Activated CD4-positive, alpha-beta T cell treated with anti-CD3 and anti-CD28 coated beads, Interleukin-2, amount 50 U/mL, for 1 hour (primary cell): ENCODE data around the gene SYTL3.
"Not testable (repeated sequence)": the region's sequence is repeated elsewhere in the genome, so short reads cannot be mapped to it uniquely, and the experiment has no call there.

Experiments used
- DNase-seq: peaks from one replicate; pipeline ENCODE4 v3.0.0-alpha.2; 2020

Gene SYTL3

GRCh38 chr6:158622545-158623190 is 27.2 kb upstream of the SYTL3 start:
- no peak for DNase-seq

DNA sequence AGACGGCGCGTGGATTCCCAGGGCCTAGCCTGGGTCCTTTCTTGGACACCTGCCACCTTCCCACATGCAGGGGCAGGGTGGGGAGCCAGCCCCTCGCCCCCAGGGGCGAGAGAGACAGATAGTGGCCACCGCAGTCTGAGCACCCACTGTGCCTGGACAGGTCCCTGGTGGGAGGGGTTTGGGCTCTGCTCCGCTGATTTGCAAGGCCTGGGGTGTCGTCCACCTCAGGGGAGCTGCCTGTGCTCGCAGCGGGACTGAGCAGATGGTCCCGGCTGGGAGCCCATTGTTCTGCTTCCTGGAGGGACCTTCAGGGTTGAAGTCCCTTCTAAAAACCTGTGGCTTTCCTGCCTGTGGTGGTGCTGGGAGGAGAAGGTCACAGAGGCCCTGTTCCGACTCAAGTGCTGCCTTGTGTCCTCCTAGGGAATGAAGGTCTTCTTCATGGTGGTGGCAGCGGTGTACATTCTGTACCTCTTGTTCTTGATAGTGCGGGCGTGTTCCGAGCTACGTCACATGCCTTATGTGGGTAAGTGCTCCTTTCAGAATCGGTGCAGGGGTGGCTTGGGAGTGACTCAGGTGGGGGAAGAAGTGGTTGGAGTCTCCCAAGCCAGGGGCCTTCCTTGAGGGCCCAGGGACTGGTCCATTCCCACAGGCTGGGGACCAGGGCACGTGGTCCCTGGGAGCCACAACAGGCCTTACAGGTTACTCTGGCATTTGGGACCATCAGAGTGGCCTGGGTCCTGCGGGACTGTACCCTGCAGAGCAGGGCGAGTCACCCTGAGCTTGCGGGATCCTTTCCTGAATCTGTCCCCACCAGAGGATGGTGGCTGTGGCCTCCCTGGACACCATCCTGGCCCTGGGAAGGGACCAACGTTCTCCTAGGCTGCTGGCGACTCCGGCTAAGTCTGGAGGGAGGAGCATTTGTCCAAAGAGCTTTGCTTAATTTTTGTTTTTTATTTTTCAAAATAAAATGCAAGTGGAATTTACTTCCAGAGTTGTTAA is 24.9 kb upstream of the SYTL3 start:
- DNase-seq = no peak

DNA sequence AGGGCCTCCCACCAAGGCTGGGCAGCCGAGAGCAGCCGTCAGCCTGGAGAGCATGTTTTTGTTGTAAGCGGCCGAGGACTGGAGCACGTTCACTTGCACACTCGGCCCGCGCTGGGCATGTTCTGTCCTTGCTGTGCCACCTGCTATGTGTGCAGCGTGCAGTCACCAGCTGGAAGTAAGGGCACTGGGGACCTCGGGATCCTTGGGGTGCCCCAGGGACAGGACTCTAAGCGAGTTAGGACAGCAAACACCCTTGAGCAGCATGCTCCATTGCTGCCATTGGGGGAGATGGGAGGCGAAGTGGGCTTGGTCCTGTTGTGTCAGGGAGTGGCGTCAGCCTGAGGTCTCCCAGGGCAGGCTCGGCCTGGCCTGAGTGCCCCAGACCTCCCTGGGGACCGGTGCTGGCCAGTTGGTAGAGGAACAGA is 24.0 kb upstream of the SYTL3 start:
- DNase-seq = no peak

GRCh38 chr6:158626360-158627167 is 23.3 kb upstream of the SYTL3 start:
- DNase-seq = no peak

GRCh38 chr6:158627168-158627939 is 22.5 kb upstream of the SYTL3 start:
- no peak for DNase-seq

- DNase-seq = no peak
Observed at GRCh38 chr6:158627940-158628211, 22.0 kb upstream of the SYTL3 start.

DNA sequence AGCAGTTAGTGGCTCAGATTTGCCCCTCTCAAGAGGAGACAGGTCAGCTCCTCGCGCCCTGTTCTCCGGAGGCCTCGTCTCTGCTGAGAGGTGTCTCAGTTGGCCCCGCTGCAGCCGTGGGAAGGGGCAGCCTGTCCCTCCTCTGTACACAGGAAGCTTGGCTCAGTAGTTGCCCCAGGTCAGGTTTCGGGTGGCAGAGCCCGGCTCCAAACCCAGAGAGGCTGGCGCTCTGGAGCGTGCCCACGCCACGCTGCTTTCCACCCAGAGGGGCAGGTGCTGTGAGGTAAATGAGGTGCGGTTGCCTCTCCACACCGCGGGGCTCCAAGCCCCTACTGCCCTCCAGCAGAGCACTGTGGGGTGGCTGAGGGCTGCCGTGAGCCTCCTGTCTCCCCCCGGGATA is 21.3 kb upstream of the SYTL3 start:
- DNase-seq = no peak

DNA sequence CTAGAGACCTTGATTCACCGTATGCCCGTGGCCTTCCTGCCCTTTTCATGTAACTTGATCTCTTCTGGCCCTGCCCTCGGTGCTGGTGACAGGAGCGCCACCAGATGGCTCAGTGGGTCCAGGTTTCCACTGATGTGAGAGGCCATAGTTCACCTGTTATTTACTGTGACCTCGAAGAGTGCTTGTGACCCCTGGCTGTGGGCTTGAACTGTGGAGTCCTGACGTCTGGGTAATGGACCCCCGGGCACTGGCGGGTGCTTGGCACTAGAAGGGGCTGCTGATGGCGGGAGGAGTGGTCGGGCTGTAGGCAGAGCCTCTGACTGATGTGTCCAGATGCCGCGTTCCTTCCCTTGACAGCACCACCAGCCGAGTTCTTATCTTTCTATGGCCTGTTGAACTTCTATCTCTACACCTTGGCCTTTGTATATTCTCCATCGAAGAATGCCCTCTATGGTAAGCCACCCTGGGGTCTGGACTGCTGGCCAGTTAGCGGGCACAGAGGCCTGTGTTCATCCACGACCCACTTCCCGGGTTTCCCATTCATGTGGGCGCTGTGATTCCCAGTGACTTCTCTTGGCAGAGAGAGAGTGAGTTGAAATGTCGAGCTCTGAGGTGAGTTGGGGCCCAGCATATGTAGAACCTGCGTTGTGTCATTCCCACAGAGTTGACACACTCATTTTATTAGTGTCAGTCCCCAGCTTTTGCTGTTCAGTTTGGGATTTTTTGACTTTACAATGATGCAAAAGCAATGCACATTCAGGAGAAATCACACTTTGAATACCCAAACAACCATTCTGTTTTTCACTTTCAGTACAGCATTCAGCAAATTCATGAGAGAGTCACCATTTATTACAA is 20.3 kb upstream of the SYTL3 start:
- DNase-seq = peak; percentile 45

- no peak for DNase-seq
Observed at GRCh38 chr6:158630938-158631616, 18.8 kb upstream of the SYTL3 start.

DNA sequence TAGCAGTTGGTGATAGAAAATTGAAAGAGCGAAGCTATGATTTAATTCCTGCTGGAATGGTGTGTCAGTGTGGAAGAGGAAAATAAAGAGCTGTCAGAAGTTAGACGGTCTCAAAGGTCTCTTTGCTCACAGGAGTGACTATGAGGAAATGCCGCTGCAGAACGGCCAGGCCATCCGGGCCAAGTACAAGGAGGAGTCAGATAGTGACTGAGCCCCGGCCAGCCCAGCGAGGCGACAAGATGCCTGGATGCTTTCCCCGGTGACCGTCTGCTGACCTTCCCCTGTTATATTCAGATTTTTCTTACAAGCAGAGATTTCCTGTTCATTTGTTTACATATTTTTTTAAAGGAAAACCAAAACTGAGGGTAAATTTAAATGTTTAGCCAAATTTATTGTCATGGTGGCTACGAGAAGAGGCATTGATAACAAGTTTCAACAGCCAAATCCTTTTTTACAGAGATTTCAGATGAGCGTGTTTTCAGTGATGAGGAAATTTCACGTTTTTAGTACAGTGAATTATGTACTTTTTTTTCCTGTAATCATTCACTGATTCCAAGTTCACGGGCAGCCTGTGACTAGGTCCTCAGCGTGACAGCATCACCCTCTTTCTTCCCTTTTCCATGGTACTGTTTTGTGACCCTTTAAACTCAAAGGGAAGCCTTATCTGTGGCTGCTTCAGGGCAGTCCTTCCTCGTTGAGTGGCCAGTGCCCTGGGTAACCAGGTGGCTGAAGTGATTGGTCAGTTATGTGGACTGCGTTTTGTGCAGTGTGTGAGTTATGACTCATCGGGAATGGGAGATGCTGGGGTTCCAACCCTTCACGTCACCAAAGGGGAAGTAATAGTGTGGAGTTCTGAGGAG is 17.9 kb upstream of the SYTL3 start:
- DNase-seq = no peak

DNA sequence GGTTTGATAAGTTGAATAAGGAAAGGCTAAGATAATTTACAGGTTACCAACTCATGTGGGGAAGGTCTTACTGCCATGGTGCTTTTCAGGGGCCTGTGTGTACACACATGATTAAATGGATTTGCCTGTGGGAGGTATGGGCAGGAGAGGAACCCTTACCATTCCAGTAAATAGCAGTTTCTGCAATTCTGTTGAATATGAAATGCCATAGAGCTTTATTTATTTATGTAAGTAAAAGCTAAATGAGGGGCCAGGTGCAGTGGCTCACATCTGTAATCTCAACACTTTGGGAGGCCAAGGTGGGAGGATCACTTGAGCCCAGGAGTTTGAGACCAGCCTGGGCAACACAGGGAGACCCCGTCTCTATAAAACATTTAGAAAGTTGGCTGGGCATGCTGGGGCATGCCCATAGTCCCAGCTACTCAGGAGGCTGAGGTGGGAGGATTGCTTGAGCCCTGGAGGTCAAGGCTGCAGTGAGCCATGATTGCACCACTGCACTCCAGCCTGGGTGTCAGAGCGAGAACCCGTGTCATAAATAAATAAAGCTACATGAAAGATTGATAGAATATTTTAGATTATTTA is 17.2 kb upstream of the SYTL3 start:
- not testable (repeated sequence) for DNase-seq

- DNase-seq = no peak
Observed at GRCh38 chr6:158633127-158633526, 16.7 kb upstream of the SYTL3 start.

GRCh38 chr6:158634695-158635426 is 15.0 kb upstream of the SYTL3 start:
- no peak for DNase-seq

- no peak for DNase-seq
Observed at GRCh38 chr6:158635427-158636073, 14.3 kb upstream of the SYTL3 start.

- no peak for DNase-seq
Observed at GRCh38 chr6:158636778-158637177, 13.1 kb upstream of the SYTL3 start.

DNA sequence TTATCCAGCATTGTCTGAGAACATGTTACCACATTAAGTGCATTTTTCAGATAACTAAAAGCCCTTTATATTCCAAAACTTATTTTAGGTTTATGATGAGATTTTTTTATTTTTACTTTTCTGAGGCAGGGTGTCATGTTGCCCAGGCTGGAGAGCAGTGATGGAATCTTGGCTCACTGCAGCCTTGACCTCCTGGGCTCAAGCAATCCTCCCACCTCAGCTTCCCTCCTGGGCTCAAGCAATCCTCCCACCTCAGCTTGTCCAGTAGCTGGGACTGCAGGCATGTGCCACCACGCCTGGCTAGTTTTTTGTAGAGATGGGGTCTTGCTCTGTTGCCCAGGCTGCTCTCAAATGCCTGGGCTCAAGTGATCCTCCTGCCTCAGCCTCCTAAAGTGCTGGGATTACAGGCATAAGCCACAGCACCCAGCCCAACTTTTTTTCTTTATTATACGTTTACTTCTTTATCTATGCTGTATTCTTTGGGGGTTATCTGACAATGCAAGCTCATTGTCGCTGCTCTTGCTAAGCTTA is 11.5 kb upstream of the SYTL3 start:
- no peak for DNase-seq

DNA sequence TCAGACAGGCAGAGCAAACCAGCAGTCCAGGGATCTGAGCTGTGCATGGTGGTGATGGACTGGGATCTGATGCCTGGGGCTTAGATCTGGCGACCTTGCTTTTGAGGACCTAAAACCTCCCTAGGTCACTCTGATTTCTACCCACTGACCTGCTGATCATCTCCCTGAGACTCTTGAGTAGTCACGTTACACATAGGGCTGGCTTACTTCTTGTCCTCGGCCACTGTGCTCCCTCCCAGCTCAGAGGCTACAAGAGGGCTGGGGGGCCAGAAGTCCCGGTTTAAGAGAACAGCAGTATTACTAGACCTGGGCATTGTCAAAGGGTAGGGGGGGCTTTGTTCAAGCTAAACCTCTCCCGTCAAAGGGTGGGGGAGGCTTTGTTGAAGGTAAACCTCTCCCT is 10.8 kb upstream of the SYTL3 start:
- DNase-seq = no peak

DNA sequence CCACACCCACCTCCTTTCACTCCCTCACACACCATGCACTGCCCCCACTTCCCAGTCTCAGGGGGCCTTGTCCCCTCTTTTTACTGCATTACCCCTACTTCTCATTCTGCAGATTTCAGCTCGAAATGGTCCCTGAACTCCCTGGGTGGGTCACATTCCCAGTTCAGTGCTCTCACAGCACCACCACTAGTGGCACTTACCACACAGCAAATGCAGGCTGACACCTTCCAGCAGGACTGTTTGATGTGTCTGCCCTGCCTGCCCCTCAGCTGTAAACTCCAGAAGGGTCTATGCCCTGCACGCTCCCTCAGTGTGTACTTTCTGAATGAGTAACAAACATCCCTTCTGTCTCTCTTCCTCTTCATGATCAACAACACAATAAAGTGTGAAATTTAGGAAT is 9.3 kb upstream of the SYTL3 start:
- no peak for DNase-seq
